ENCODE data around the gene CCDC3.

Gene CCDC3

GRCh38 chr10:12961416-12962205, 39.9 kb downstream of the CCDC3 start:
- no peak for DNase-seq (ENCODE audit: low spot score)

DNA sequence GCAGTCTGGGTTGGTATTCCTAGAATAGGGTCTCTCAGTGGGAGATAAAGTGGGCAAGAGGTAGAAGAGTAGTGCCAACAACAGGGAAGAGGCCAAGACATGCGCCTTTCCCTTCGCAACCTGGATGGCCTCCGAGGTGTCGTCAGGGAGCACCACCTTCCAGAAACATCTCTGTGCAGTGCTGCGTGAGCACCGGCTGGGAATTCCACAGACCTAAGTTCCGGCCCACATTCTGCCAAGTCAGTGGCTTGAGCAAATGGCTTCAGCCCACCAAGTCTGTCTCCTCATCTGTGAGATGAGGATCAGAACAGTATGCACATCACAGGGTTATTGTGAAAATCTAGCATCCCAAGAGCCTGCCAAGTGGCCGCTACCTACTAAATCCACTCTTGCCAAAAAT, 40.6 kb downstream of the CCDC3 start:
- no peak for DNase-seq (ENCODE audit: low spot score)

GRCh38 chr10:12960334-12960898, 41.1 kb downstream of the CCDC3 start:
- DNase-seq (ENCODE audit: low spot score), result no peak

DNA sequence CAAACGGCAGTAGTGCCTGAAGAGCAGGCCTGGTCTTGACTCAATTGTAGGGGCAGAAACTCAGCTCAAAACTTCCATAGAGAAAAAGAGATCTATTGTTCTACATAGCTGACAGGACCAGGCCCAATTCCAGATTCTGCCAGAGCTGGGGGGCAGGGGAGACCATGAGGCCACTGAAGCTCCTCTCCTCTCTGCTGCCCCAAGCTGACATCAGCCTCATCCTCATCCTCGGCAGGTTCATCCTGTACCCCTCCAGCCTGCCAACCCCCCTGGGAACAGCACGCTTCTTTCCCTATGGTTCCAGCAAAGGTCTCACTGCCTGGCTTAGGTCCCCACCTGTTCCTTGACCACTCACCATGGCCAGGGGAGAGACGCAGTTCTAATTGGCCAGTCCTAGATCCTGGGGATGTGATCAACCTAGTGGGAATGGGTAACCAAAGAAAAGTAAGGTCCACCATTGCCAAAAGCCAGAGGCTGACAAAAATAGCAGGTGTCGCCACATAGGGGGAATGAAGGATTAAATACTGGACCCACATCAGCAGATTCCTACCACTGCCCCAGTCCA, 42.9 kb downstream of the CCDC3 start:
- DNase-seq (ENCODE audit: low spot score), result no peak

- no peak for DNase-seq (ENCODE audit: low spot score)
These were observed 44.4 kb downstream of the CCDC3 start for GRCh38 chr10:12957081-12957480.

GRCh38 chr10:12954866-12955265, 46.6 kb downstream of the CCDC3 start:
- DNase-seq (ENCODE audit: low spot score), result no peak

GRCh38 chr10:12950583-12951128, 50.9 kb downstream of the CCDC3 start:
- DNase-seq (ENCODE audit: low spot score), result no peak

GRCh38 chr10:12949248-12949647, 52.3 kb downstream of the CCDC3 start:
- DNase-seq (ENCODE audit: low spot score), result no peak

DNA sequence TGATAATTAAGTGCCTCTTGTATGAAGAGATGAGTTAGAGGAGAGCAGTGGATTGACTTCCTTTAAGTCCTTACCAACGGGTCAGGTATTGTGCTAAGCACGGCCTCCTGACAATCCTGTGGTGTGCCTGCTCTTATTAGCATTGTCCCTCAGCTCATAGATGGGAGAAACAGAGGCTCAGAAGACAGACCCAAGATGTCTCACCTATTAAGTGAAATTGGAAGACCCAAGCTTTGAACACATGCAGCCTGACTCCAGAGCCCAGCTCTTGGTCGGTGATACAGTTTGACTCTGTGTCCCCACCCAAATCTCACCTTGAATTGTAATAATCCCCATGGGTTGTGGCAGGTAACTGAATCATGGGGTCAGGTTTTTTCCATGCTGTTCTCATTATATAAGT, 53.8 kb downstream of the CCDC3 start:
- DNase-seq (ENCODE audit: low spot score), result no peak

DNA sequence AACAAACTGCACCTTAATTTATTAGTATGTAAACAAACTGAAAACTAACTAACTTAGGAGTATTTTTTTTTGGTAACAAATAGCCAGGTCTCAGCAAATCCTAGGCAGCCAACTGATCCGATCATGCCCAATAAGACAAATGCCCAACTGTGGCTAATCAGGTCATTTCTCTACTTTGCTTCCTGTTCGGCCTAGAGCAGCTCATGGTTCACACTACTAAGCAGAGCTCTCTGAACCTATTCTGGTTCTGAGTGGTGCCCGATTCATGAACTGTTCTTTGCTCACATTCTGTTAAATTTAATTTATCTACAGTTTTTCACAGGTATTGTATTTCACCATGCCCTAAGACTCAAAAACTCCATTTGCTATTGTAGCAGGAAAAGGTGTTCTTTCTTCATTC, 55.1 kb downstream of the CCDC3 start:
- no peak for DNase-seq (ENCODE audit: low spot score)

GRCh38 chr10:12945690-12946359, 55.7 kb downstream of the CCDC3 start:
- no peak for DNase-seq (ENCODE audit: low spot score)

DNA sequence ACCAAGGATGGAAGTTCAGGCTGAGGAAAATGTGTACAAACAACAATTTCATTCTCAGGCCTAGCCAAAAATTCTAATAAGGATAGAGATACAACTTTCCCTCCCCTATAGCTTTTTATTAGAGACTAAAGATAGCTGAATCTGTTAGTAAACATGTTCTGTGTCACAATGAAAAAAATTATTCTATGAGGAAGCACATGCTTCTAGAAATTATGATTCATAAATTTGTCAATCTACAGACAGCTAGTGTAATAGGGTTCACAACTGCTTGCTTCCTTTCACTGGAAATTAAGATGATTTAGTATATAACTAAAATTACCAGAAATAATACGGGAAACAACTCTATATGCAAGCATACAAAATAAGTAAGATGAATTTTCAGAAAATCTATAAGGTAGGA, 56.6 kb downstream of the CCDC3 start:
- no peak for DNase-seq (ENCODE audit: low spot score)

GRCh38 chr10:12943425-12943824, 58.1 kb downstream of the CCDC3 start:
- DNase-seq (ENCODE audit: low spot score), result no peak

- no peak for DNase-seq (ENCODE audit: low spot score)
These were observed 59.5 kb downstream of the CCDC3 start for GRCh38 chr10:12941966-12942365.

GRCh38 chr10:12940791-12941190, 60.7 kb downstream of the CCDC3 start:
- no peak for DNase-seq (ENCODE audit: low spot score)

DNA sequence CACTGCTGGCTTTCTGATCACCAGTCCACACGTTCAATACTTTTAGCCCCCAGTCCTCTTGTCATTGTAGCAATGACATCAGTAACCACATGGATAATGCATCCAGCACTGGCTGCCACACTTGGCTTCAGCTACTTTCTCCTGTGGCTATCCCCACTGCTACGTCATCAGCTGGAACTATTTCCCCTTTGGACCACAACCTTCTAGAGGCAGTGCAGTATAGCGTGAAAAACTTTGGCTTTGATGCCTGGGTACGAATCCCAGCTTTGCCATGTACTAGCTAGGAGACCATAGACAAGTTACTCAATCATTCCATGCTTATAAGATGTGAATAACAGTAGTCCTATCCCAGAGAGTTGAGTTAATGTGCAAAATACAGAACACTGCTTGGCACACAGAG, 63.2 kb downstream of the CCDC3 start:
- no peak for DNase-seq (ENCODE audit: low spot score)

DNA sequence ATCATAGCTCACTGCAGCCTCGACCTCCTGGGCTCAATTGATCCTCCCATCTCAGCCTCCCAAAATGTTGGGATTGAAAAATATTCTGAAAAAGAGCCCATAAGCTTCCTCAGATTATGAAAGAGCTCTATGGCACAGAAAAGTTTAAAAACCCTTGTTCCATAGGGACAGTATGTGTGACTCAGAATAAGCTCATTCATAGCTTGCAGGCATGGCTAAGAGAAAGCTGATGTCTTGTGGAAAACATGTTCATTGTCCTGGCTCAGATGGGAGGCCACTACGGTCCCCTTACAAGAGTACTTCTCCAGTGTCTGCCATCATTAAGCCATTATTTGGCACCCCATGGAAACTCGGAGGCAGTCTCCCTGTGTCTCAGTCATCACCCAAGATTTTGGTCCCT, 64.0 kb downstream of the CCDC3 start:
- no peak for DNase-seq (ENCODE audit: low spot score)

- no peak for DNase-seq (ENCODE audit: low spot score)
These were observed 66.7 kb downstream of the CCDC3 start for GRCh38 chr10:12934777-12935176.

GRCh38 chr10:12929381-12929780, 72.1 kb downstream of the CCDC3 start:
- DNase-seq (ENCODE audit: low spot score), result no peak

GRCh38 chr10:12928571-12928970, 72.9 kb downstream of the CCDC3 start:
- no peak for DNase-seq (ENCODE audit: low spot score)

DNA sequence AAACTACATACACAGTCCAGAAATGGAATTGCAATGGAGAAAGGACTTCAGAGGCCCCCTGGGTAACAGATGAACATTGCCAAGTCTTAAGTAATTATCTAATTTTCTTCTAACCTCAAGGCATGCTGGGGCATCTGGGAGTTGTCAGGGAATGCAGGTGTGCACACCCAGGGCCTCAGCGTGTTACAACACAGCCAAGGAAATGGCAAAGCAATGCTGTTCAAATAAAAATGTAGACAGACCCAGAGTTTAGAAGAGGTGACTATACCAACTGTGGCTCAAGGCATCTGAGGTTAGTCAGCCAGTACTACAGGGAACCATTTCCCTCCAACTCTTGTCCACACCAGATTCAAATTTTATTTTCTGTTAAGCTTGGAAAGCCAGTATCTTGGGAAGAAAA, 73.6 kb downstream of the CCDC3 start:
- no peak for DNase-seq (ENCODE audit: low spot score)

DNA sequence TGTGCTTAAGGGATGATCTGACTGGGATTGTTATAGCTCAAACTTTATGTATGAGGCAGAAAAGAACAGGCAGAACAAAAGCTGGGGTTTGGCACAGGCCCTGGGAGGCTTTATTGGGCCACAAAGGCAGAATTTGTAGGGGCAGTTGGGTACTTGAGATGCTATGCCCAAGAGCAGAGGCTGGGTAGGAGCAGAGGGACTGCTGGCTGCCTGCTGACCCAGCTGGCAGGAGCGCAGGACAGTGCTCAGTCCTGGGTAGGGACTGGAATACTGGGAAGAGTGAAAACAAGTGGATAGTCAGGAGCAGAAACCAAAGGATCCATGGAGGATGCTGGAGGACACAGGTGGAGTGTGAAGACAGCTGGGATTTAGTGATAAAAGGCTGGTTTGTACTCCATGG, 75.7 kb downstream of the CCDC3 start:
- no peak for DNase-seq (ENCODE audit: low spot score)

GRCh38 chr10:12924911-12925310, 76.6 kb downstream of the CCDC3 start:
- no peak for DNase-seq (ENCODE audit: low spot score)

Data from germinal center (tissue), 1 donor.